Measurements from ENCODE around the gene TAF12. TPM values are rescaled to one million over a fixed set of nuclear protein-coding genes. Genes with fewer than 3 reads are reported as not detected.
"Not testable (repeated sequence)": the region's sequence is repeated elsewhere in the genome, so short reads cannot be mapped to it uniquely, and the experiment has no call there.

Gene TAF12
- total RNA-seq, 2 experiments from 2014 or later, result 30.4 to 33.0 TPM

- no peak overlapping the region for H3K4me3 Mint-ChIP-seq
- CTCF ChIA-PET, result interaction anchor here (1.8 kb wide), 1 partner anchor 221 kb away, joined by 4 read pairs; no protein-coding TSS in a partner anchor
- ATAC-seq, result no peak
- no peaks in the 10 kb centered on the region for H3K27me3 Mint-ChIP-seq
- no peaks in the 10 kb centered on the region for H3K9me3 Mint-ChIP-seq (ENCODE audit: low read depth)
- H3K27ac Mint-ChIP-seq, result no peak overlapping the region
- H3K4me1 Mint-ChIP-seq, result no peaks in the 10 kb centered on the region
- DNase-seq, result no peak
- no peaks in the 10 kb centered on the region for H3K36me3 Mint-ChIP-seq
These were observed 13.5 kb upstream of the TAF12 start for GRCh38 chr1:28656335-28656734.

- not testable (repeated sequence) for H3K27me3 Mint-ChIP-seq; H3K4me1 Mint-ChIP-seq; H3K36me3 Mint-ChIP-seq; DNase-seq; H3K27ac Mint-ChIP-seq; H3K9me3 Mint-ChIP-seq (ENCODE audit: low read depth); ATAC-seq; H3K4me3 Mint-ChIP-seq
- CTCF ChIA-PET, result interaction anchor here (0.6 kb wide), 1 partner anchor 9 kb away, joined by 3 read pairs; no protein-coding TSS in a partner anchor
These were observed 12.8 kb upstream of the TAF12 start for GRCh38 chr1:28655448-28656311.

- DNase-seq; H3K27me3 Mint-ChIP-seq; H3K27ac Mint-ChIP-seq; H3K4me3 Mint-ChIP-seq; H3K4me1 Mint-ChIP-seq; CTCF ChIA-PET; H3K9me3 Mint-ChIP-seq (ENCODE audit: low read depth); ATAC-seq; H3K36me3 Mint-ChIP-seq: not testable (repeated sequence)
These were observed 11.0 kb upstream of the TAF12 start for GRCh38 chr1:28653870-28654269.

GRCh38 chr1:28653063-28653462 is 10.2 kb upstream of the TAF12 start:
- H3K27me3 Mint-ChIP-seq; H3K9me3 Mint-ChIP-seq (ENCODE audit: low read depth); H3K4me1 Mint-ChIP-seq; H3K27ac Mint-ChIP-seq; H3K4me3 Mint-ChIP-seq; DNase-seq; H3K36me3 Mint-ChIP-seq; ATAC-seq: not testable (repeated sequence)
- CTCF ChIA-PET, result interaction anchor here (1.0 kb wide), 1 partner anchor 83 kb away, joined by 3 read pairs; the partner anchor contains the start of gene YTHDF2

- Mint-ChIP-seq H3K9me3 (ENCODE audit: low read depth) (no peaks in the 10 kb centered on the region), H3K4me3 (peak within 1 kb of the TSS; percentile 76), H3K36me3 (no peaks in the 10 kb centered on the region), H3K27me3 (no peaks in the 10 kb centered on the region), H3K4me1 (peaks cover 37% of the 10 kb centered on the region), H3K27ac (peak within 1 kb of the TSS; percentile 100)
- ATAC-seq, result peak; percentile 73
- CTCF ChIA-PET, result interaction anchor here (0.6 to 1.5 kb wide), 5 partner anchors 8 to 227 kb away, joined by 3 to 9 read pairs (median 3); partner anchors contain the start of genes GMEB1 and YTHDF2
- peak; percentile 94 for DNase-seq
These were observed 5.8 kb upstream of the TAF12 start, which contains the start of gene RNU11 for GRCh38 chr1:28648474-28649198. Gene RNU11, plus strand, starts transcription at chr1:28648600.

- Mint-ChIP-seq H3K36me3 (no peaks in the 10 kb centered on the region), H3K4me1 (peaks cover 37% of the 10 kb centered on the region), H3K9me3 (ENCODE audit: low read depth) (no peaks in the 10 kb centered on the region), H3K27me3 (no peaks in the 10 kb centered on the region), H3K27ac (peak overlapping the region; percentile 100), H3K4me3 (peak overlapping the region; percentile 76)
- CTCF ChIA-PET, result interaction anchor here (1.2 to 1.5 kb wide), 3 partner anchors 18 to 89 kb away, joined by 3 to 9 read pairs (median 6); partner anchors contain the start of genes GMEB1 and YTHDF2
- ATAC-seq (peak; percentile 71), DNase-seq (peak; percentile 94)
These were observed 5.2 kb upstream of the TAF12 start for GRCh38 chr1:28648008-28648473.

- Mint-ChIP-seq H3K27ac (peak overlapping the region; percentile 62), H3K4me1 (peaks cover 50% of the 10 kb centered on the region)
These were observed 3.2 kb upstream of the TAF12 start for GRCh38 chr1:28646040-28646439.

GRCh38 chr1:28645406-28645805 is 2.5 kb upstream of the TAF12 start:
- DNase-seq; H3K4me3 Mint-ChIP-seq; H3K9me3 Mint-ChIP-seq (ENCODE audit: low read depth); H3K36me3 Mint-ChIP-seq; H3K27me3 Mint-ChIP-seq; ATAC-seq; H3K27ac Mint-ChIP-seq: not testable (repeated sequence)
- CTCF ChIA-PET, result interaction anchor here (0.7 to 3.7 kb wide), 3 partner anchors 23 to 374 kb away, joined by 5 to 31 read pairs (median 18); partner anchors contain the start of genes GMEB1 and YTHDF2
- H3K4me1 Mint-ChIP-seq, result peaks cover 52% of the 10 kb centered on the region

More at GRCh38 chr1:28646040-28646439, 3.2 kb upstream of the TAF12 start:
- peaks cover 2% of the 10 kb centered on the region for H3K36me3 Mint-ChIP-seq
- H3K9me3 Mint-ChIP-seq (ENCODE audit: low read depth), result no peaks in the 10 kb centered on the region
- H3K4me3 Mint-ChIP-seq, result no peak overlapping the region
- DNase-seq, result no peak
- no peak for ATAC-seq
- CTCF ChIA-PET, result interaction anchor here (0.6 to 1.0 kb wide), 3 partner anchors 9 to 239 kb away, joined by 3 read pairs; partner anchors contain the start of gene GMEB1
- no peaks in the 10 kb centered on the region for H3K27me3 Mint-ChIP-seq

- ATAC-seq (no peak), DNase-seq (no peak)
- peaks cover 4% of the 10 kb centered on the region for H3K36me3 Mint-ChIP-seq
- peak overlapping the region; percentile 97 for H3K4me3 Mint-ChIP-seq
- H3K27ac Mint-ChIP-seq, result peak overlapping the region; percentile 94
- no peaks in the 10 kb centered on the region for H3K9me3 Mint-ChIP-seq (ENCODE audit: low read depth)
- no peaks in the 10 kb centered on the region for H3K27me3 Mint-ChIP-seq
- peaks cover 59% of the 10 kb centered on the region for H3K4me1 Mint-ChIP-seq
- CTCF ChIA-PET, result interaction anchor here (1.1 to 3.7 kb wide), 8 partner anchors 24 to 396 kb away, joined by 3 to 31 read pairs (median 11); partner anchors contain the start of genes GMEB1 and YTHDF2
These were observed 1.6 kb upstream of the TAF12 start for GRCh38 chr1:28644494-28644893.

GRCh38 chr1:28642056-28642846 is 616 bp downstream of the TAF12 start:
- CTCF ChIA-PET, result interaction anchor here (0.9 to 3.7 kb wide), 14 partner anchors 9 to 313 kb away, joined by 3 to 31 read pairs (median 6); partner anchors contain the start of genes GMEB1, MED18 and YTHDF2
- DNase-seq (no peak), ATAC-seq (peak; percentile 12)
- H3K9me3 Mint-ChIP-seq (ENCODE audit: low read depth), result no peaks in the 10 kb centered on the region
- H3K27me3 Mint-ChIP-seq, result no peaks in the 10 kb centered on the region
- H3K36me3 Mint-ChIP-seq, result peaks cover 4% of the 10 kb centered on the region
- peaks cover 41% of the 10 kb centered on the region for H3K4me1 Mint-ChIP-seq
- peak overlapping the region; percentile 97 for H3K4me3 Mint-ChIP-seq
- peak overlapping the region; percentile 94 for H3K27ac Mint-ChIP-seq

GRCh38 chr1:28640766-28641165 is 2.1 kb downstream of the TAF12 start:
- CTCF ChIA-PET, result interaction anchor here (0.6 to 2.7 kb wide), 12 partner anchors 8 to 392 kb away, joined by 3 to 18 read pairs (median 3); partner anchors contain the start of gene GMEB1

GRCh38 chr1:28632560-28632959 is 10.3 kb downstream of the TAF12 start:
- Mint-ChIP-seq H3K27me3 (no peaks in the 10 kb centered on the region), H3K36me3 (peaks cover 5% of the 10 kb centered on the region)

More at GRCh38 chr1:28640766-28641165, 2.1 kb downstream of the TAF12 start:
- no peak overlapping the region for H3K4me3 Mint-ChIP-seq
- DNase-seq, result peak; percentile 60
- H3K9me3 Mint-ChIP-seq (ENCODE audit: low read depth), result no peaks in the 10 kb centered on the region
- H3K36me3 Mint-ChIP-seq, result peaks cover 4% of the 10 kb centered on the region
- H3K27me3 Mint-ChIP-seq, result no peaks in the 10 kb centered on the region
- peaks cover 34% of the 10 kb centered on the region for H3K4me1 Mint-ChIP-seq
- no peak overlapping the region for H3K27ac Mint-ChIP-seq
- ATAC-seq, result no peak

More at GRCh38 chr1:28632560-28632959, 10.3 kb downstream of the TAF12 start:
- peaks cover 8% of the 10 kb centered on the region for H3K4me1 Mint-ChIP-seq
- ATAC-seq, result no peak
- DNase-seq, result no peak
- CTCF ChIA-PET, result no interaction called here
- H3K27ac Mint-ChIP-seq, result no peak overlapping the region
- no peaks in the 10 kb centered on the region for H3K9me3 Mint-ChIP-seq (ENCODE audit: low read depth)
- no peak overlapping the region for H3K4me3 Mint-ChIP-seq

Measured in activated CD8-positive, alpha-beta memory T cell treated with anti-CD3 and anti-CD28 coated beads, Interleukin-2, amount 10 ng/mL, durations not matched to agents 7 days and 5 days (primary cell).